Upper lobe of right lung (tissue), 1 donor: ENCODE results near the gene CRHR1. TPM values are rescaled to one million over a fixed set of nuclear protein-coding genes. Genes with fewer than 3 reads are reported as not detected.
A peak's percentile ranks its signal among the peaks of the same experiment; 100 is the strongest.

Experiments
- ATAC-seq: fragments of 200-7000 bp; cut with Tn5 transposase; one replicate; pipeline ENCODE4 v1.9.1; 2020; ENCODE audit warnings: mild to moderate bottlenecking, moderate library complexity
- DNase-seq: peaks from one replicate; pipeline ENCODE4 v3.0.0-alpha.2; 2020
- H3K27ac ChIP-seq: fragments of 200-600 bp; one replicate; pipeline ENCODE4 v1.8.0; 2022
- H3K27me3 ChIP-seq: fragments of 200-600 bp; one replicate; pipeline ENCODE4 v1.8.0; 2022; ENCODE audit warnings: mild to moderate bottlenecking
- H3K36me3 ChIP-seq: fragments of 200-600 bp; one replicate; pipeline ENCODE4 v1.8.0; 2022
- H3K4me1 ChIP-seq: fragments of 200-600 bp; one replicate; pipeline ENCODE4 v1.8.0; 2022
- H3K4me3 ChIP-seq: fragments of 200-600 bp; one replicate; pipeline ENCODE4 v1.8.0; 2022; ENCODE audit warnings: mild to moderate bottlenecking
- H3K9me3 ChIP-seq: fragments of 200-600 bp; one replicate; pipeline ENCODE4 v1.8.0; 2022
- intact Hi-C: fragments of 100-400 bp; cut with DNase I; formaldehyde crosslinking; loops from one replicate; pipeline ENCODE4 v1.11.0; 2022
- long read RNA-seq: library from polyadenylated mRNA; unstranded; transcript quantifications from one replicate; pipeline ENCODE4 v2.0.0, GENCODE V29; 2021
- total RNA-seq: library from RNA; stranded (reverse); fragmentation: NEBNext Ultra II Directional; extraction: Animal tissue kit (Norgen Biotek cat#: 25700); gene quantifications from one replicate; pipeline ENCODE4 v1.2.1, GENCODE V29; 2021
- TF ChIP-seq, protein P1 (sequence below): fragments of 200-600 bp; IDR thresholded peaks from one replicate; pipeline ENCODE4 v1.8.0; 2022; ENCODE audit warnings: antibody characterized with exemption
- donor health status: DM: no; HTN: yes; CAD: no; lungs with severe emphysema.

The CRHR1 gene
- not detected for total RNA-seq
- long read RNA-seq, partial matches to known transcripts = 0 of 1 reads
- long read RNA-seq, other reads (novel, unspliced or antisense) = 0 of 1 reads

GRCh38 chr17:45784293-45784740 is at the start of gene CRHR1:
TSS of gene CRHR1 (plus strand) at chr17:45784320. CDS start at chr17:45784545, 225 bp downstream.
- Histone ChIP-seq H3K4me3 (peak within 1 kb of the TSS; percentile 44), H3K27ac (no peak within 1 kb of the TSS), H3K4me1 (peaks cover 20% of the 10 kb centered on the region), H3K27me3 (peaks cover 68% of the 10 kb centered on the region), H3K9me3 (no peaks in the 10 kb centered on the region), H3K36me3 (no peaks in the 10 kb centered on the region)
- intact Hi-C loops = no loop called here
- DNase-seq (no peak), ATAC-seq (no peak)
- TF ChIP-seq, protein P1, sequence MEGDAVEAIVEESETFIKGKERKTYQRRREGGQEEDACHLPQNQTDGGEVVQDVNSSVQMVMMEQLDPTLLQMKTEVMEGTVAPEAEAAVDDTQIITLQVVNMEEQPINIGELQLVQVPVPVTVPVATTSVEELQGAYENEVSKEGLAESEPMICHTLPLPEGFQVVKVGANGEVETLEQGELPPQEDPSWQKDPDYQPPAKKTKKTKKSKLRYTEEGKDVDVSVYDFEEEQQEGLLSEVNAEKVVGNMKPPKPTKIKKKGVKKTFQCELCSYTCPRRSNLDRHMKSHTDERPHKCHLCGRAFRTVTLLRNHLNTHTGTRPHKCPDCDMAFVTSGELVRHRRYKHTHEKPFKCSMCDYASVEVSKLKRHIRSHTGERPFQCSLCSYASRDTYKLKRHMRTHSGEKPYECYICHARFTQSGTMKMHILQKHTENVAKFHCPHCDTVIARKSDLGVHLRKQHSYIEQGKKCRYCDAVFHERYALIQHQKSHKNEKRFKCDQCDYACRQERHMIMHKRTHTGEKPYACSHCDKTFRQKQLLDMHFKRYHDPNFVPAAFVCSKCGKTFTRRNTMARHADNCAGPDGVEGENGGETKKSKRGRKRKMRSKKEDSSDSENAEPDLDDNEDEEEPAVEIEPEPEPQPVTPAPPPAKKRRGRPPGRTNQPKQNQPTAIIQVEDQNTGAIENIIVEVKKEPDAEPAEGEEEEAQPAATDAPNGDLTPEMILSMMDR = no peak

- H3K27me3 ChIP-seq = peaks cover 5% of the 10 kb centered on the region
- TF ChIP-seq, protein P1 = no peak
- DNase-seq = no peak
- H3K4me3 ChIP-seq = no peak overlapping the region
- ATAC-seq = no peak
- H3K27ac ChIP-seq = no peak overlapping the region
- intact Hi-C loops = no loop called here
- no peaks in the 10 kb centered on the region for H3K9me3 ChIP-seq
- H3K36me3 ChIP-seq = no peaks in the 10 kb centered on the region
- H3K4me1 ChIP-seq = no peaks in the 10 kb centered on the region
These were observed 49.5 kb upstream of the CRHR1 start for GRCh38 chr17:45734598-45734997.

DNA sequence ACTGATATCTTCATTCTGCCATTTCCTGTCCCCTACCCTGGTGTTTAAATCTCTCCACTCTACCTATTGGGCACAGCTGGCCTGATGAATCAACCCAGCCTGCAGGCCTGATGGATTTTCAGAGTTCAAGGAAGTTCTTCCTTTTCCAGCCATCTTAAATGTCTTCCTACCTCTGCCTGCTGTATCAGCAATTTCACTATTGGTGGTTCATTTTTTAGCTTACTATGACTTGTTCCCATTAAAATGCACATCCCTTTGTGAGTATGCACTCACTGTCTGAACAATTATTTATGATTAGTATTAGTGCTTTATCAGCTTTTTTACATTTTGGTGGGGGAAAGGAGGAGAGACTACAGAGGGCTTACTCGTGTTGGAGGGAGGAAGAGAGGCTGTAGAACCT is 48.6 kb upstream of the CRHR1 start:
- Histone ChIP-seq H3K9me3 (no peaks in the 10 kb centered on the region), H3K4me3 (no peak overlapping the region), H3K27ac (no peak overlapping the region), H3K4me1 (no peaks in the 10 kb centered on the region), H3K27me3 (peaks cover 5% of the 10 kb centered on the region), H3K36me3 (no peaks in the 10 kb centered on the region)
- TF ChIP-seq, protein P1 = no peak
- no peak for DNase-seq
- intact Hi-C loops = no loop called here
- no peak for ATAC-seq

GRCh38 chr17:45739786-45740185 is 44.3 kb upstream of the CRHR1 start:
- intact Hi-C loops = no loop called here
- ATAC-seq = peak; percentile 92
- Histone ChIP-seq H3K27ac (no peak overlapping the region), H3K4me1 (no peaks in the 10 kb centered on the region), H3K36me3 (no peaks in the 10 kb centered on the region), H3K4me3 (no peak overlapping the region), H3K9me3 (no peaks in the 10 kb centered on the region), H3K27me3 (peaks cover 5% of the 10 kb centered on the region)
- TF ChIP-seq, protein P1 = no peak
- peak; percentile 85 for DNase-seq

DNA sequence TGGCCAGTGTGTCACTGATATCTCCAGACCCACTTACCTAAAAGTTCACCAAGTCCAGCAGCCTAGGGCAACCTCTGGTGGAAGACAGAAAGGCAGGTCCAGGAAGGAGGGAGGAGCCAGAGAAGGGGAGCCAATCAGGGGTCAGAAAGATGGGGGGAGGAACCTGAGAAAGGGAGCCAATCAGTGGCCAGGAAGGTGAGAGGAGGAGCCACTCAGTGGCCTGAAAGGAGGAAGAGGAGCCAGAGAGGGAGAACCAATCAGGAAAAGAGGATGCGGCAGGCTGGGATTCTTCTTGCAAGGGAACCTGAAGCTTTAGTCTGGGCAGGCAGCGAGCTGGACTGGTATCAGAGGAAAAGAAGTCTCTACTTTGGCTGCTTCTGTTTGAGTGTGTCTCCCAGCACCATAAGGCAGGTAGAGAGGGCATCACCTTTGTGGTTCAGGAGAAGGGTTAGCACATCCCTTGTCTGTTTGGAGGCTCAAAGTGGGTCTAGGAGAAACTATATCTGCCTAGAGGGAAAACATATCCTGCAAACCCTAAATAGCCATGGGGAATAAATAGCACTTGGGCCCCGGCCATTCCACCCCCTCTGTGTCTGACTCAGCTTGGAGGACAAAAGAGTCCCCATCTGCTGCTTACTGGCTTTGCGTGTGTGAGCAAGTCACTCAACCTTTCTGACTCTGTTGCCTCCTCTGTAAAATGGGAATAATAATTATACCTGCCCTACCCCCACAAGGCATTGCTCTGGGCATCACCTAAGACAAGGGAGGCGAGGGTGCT is 43.4 kb upstream of the CRHR1 start:
- no peaks in the 10 kb centered on the region for H3K4me1 ChIP-seq
- no peak for DNase-seq
- intact Hi-C loops = no loop called here
- TF ChIP-seq, protein P1 = no peak
- no peaks in the 10 kb centered on the region for H3K36me3 ChIP-seq
- no peak overlapping the region for H3K4me3 ChIP-seq
- H3K27me3 ChIP-seq = peaks cover 12% of the 10 kb centered on the region
- no peaks in the 10 kb centered on the region for H3K9me3 ChIP-seq
- ATAC-seq = peak; percentile 69
- no peak overlapping the region for H3K27ac ChIP-seq
